Endothelial cell of umbilical vein (primary cell): Measurements from ENCODE around the gene PRR14. TPM values are rescaled to one million over a fixed set of nuclear protein-coding genes. Genes with fewer than 3 reads are reported as not detected.

ENCODE experiments used
- BruUV-seq: library from RNA; stranded (reverse); fragments of 400-500 nt; replicated peaks from 2 replicates; lab custom pipeline; 2021; lab: Mats Ljungman, UMichigan
- CTCF ChIA-PET: fragments of 300-600, 350-600 bp; sonication (Branson Sonifier 250); formaldehyde crosslinking; loops from one replicate; lab custom pipeline; 2021; ENCODE audit warnings: antibody characterized with exemption, inconsistent platforms; lab: Charles Lee
- POLR2A ChIA-PET: fragments of 300-600, 350-600 bp; sonication (Branson Sonifier 250); formaldehyde crosslinking; loops from one replicate; lab custom pipeline; 2021; ENCODE audit warnings: antibody characterized with exemption, inconsistent platforms; lab: Charles Lee
- DNase-seq: peaks from one replicate; pipeline ENCODE4 v3.0.0-alpha.2; 2011; ENCODE audit warnings: low read depth, low spot score
- FAIRE-seq: peaks from 2 replicates; lab custom pipeline; 2011; peaks lifted over from hg19 to GRCh38; lab: Jason Lieb, UNC
- H2AFZ ChIP-seq: 2 replicates; pipeline ENCODE4 v1.6.0; 2012; ENCODE audit warnings: low read depth, low read length, control low read depth, inconsistent platforms
- H3K27ac ChIP-seq: 2 replicates; pipeline ENCODE4 v1.5.1; 2011; ENCODE audit warnings: low read depth, mild to moderate bottlenecking, control low read depth, low read length, moderate library complexity; ENCODE audit not compliant: insufficient read depth
- H3K27me3 ChIP-seq, 2 experiments: 2 replicates each; pipeline versions ENCODE4 v1.6.0 to v1.6.1; 2011; ENCODE audit warnings: low read length in 2 of 2, mixed read lengths in 1 of 2; ENCODE audit not compliant: control insufficient read depth in 2 of 2, insufficient read depth in 2 of 2
- H3K36me3 ChIP-seq, 2 experiments: 2 replicates in 1 of 2; 3 replicates in 1 of 2; pipeline ENCODE4 v1.5.1; 2011; ENCODE audit warnings: low read length in 2 of 2, mild to moderate bottlenecking in 1 of 2, moderate library complexity in 1 of 2; ENCODE audit not compliant: control insufficient read depth in 2 of 2, insufficient read depth in 2 of 2; ENCODE audit errors: extremely low read depth in 1 of 2
- H3K4me1 ChIP-seq: 3 replicates; pipeline ENCODE4 v1.5.1; 2011; ENCODE audit warnings: mild to moderate bottlenecking, low read length; ENCODE audit not compliant: control insufficient read depth, insufficient read depth; ENCODE audit errors: extremely low read depth
- H3K4me2 ChIP-seq: 2 replicates; pipeline ENCODE4 v1.6.1; 2011; ENCODE audit warnings: low read length, control low read depth, mixed read lengths; ENCODE audit not compliant: insufficient read depth
- H3K4me3 ChIP-seq, 3 experiments: fragments of 200-600 bp in 1 of 3; sonication (generic), shearing (Covaris generic) in 1 of 3; replicated peaks in 1 of 3; 2 replicates each; pipeline ENCODE4 v1.5.1; 2011 to 2016; ENCODE audit warnings: control low read depth in 3 of 3, low read length in 3 of 3, mild to moderate bottlenecking in 2 of 3, inconsistent platforms in 1 of 3, low read depth in 1 of 3, moderate library complexity in 1 of 3; ENCODE audit not compliant: insufficient read depth in 1 of 3
- H3K79me2 ChIP-seq: 2 replicates; pipeline ENCODE4 v1.6.0; 2012; ENCODE audit warnings: low read length, inconsistent platforms; ENCODE audit not compliant: control insufficient read depth, insufficient read depth
- H3K9ac ChIP-seq: replicated peaks from 2 replicates; pipeline ENCODE3; 2011; ENCODE audit warnings: low read length, control low read depth; ENCODE audit not compliant: insufficient read depth; ENCODE audit errors: extremely low read depth
- H3K9me1 ChIP-seq: replicated peaks from 3 replicates; pipeline ENCODE4 v1.6.0; 2011; ENCODE audit warnings: mild to moderate bottlenecking, low read length; ENCODE audit not compliant: control insufficient read depth, insufficient read depth; ENCODE audit errors: extremely low read depth
- H3K9me3 ChIP-seq: replicated peaks from 2 replicates; pipeline ENCODE4 v1.5.1; 2012; ENCODE audit warnings: low read length, inconsistent platforms; ENCODE audit not compliant: control insufficient read depth, insufficient read depth
- H4K20me1 ChIP-seq: replicated peaks from 2 replicates; pipeline ENCODE3; 2011; ENCODE audit warnings: mild to moderate bottlenecking, low read length; ENCODE audit not compliant: control insufficient read depth, insufficient read depth; ENCODE audit errors: extremely low read depth
- CTCF ChIP-seq, 2 donors: IDR thresholded peaks; 1 replicate in 1 of 2; 2 replicates in 1 of 2; pipeline ENCODE4 v1.5.1; 2011; ENCODE audit warnings: low read length in 2 of 2, mild to moderate bottlenecking in 2 of 2, moderate library complexity in 2 of 2, control low read depth in 1 of 2, inconsistent platforms in 1 of 2, low read depth in 1 of 2; ENCODE audit not compliant: insufficient read depth in 1 of 2; ENCODE audit errors: extremely low read depth in 1 of 2
- EZH2 ChIP-seq: IDR thresholded peaks from 2 replicates; pipeline ENCODE4 v1.6.1; 2012; ENCODE audit warnings: borderline replicate concordance, low read depth, mild to moderate bottlenecking, moderate library complexity, low read length, inconsistent platforms; ENCODE audit not compliant: severe bottlenecking
- FOS ChIP-seq: IDR thresholded peaks from 2 replicates; pipeline ENCODE4 v1.6.1; 2011; ENCODE audit warnings: mild to moderate bottlenecking, low read length, moderate library complexity, borderline replicate concordance; ENCODE audit not compliant: insufficient read depth
- GATA2 ChIP-seq: IDR thresholded peaks from 2 replicates; pipeline ENCODE4 v1.7.0; 2011; ENCODE audit warnings: low read depth, mild to moderate bottlenecking, moderate library complexity, mixed read lengths, low read length; ENCODE audit not compliant: insufficient read length, insufficient read depth
- JUN ChIP-seq: IDR thresholded peaks from 2 replicates; pipeline ENCODE4 v1.6.1; 2011; ENCODE audit warnings: borderline replicate concordance, low read depth; ENCODE audit not compliant: insufficient read length, insufficient read depth
- MYC ChIP-seq: IDR thresholded peaks from one replicate; pipeline ENCODE4 v1.6.1; 2011; ENCODE audit warnings: mild to moderate bottlenecking, low read depth, low read length
- POLR2A ChIP-seq: IDR thresholded peaks from 2 replicates; pipeline ENCODE4 v1.6.1; 2012; ENCODE audit warnings: low read depth, mild to moderate bottlenecking, control low read depth, low read length
- POLR2AphosphoS5 ChIP-seq: IDR thresholded peaks from 2 replicates; pipeline ENCODE4 v1.6.1; 2012; ENCODE audit warnings: low read depth, mild to moderate bottlenecking, control low read depth, low read length, moderate library complexity; ENCODE audit not compliant: insufficient read depth
- dilution Hi-C: fragments of 300-500 bp; cut with MboI; formaldehyde crosslinking; loops from one replicate; pipeline ENCODE4 v1.15.0; 2019; ENCODE audit warnings: low sequenced_read_pairs; ENCODE audit not compliant: extremely low pct_ligation_motif_present
- intact Hi-C: fragments of 100-400 bp; cut with micrococcal nuclease; formaldehyde crosslinking; loops from one replicate; pipeline ENCODE4 v1.10.0; 2022
- polyA plus RNA-seq, 4 experiments: library from polyadenylated mRNA; depleted of rRNA in 3 of 4; stranded (reverse) in 3 of 4; unstranded in 1 of 4; fragments of >200 nt; gene quantifications; 2 replicates each; pipeline versions ENCODE4 v1.2.1 to v1.2.3, GENCODE V29; 2011 to 2012; ENCODE audit warnings: missing spikeins in 1 of 4
- total RNA-seq: library from RNA; stranded (reverse); gene quantifications from 2 replicates; pipeline ENCODE4 v1.2.3, GENCODE V29; 2021
- TF ChIP-seq, protein P1 (sequence below): IDR thresholded peaks from 2 replicates; pipeline ENCODE4 v1.6.1; 2011; ENCODE audit not compliant: insufficient read depth, insufficient read length

Gene PRR14
- total and polyA plus RNA-seq, 2 donors (not counting 3 experiments of a cell fraction or from before 2014, with no cell fraction given) = 17.0 to 70.0 TPM

GRCh38 chr16:30675143-30675542 lies 24.4 kb downstream of the PRR14 start:
- no peak overlapping the region for H3K27ac ChIP-seq
- no peaks in the 10 kb centered on the region for H3K27me3 ChIP-seq
- H4K20me1 ChIP-seq = no peaks in the 10 kb centered on the region
- H2AFZ ChIP-seq = no peak overlapping the region
- no peaks in the 10 kb centered on the region for H3K9me1 ChIP-seq
- no TSS peak for BruUV-seq
- ChIA-PET POLR2A (no interaction called here), CTCF (interaction anchor here (1.5 kb wide), 1 partner anchor 20 kb away, joined by 8 read pairs; no protein-coding TSS in a partner anchor)
- no peak overlapping the region for H3K4me3 ChIP-seq
- no peak for DNase-seq
- TF ChIP-seq FOS (no peak), POLR2AphosphoS5 (no peak), MYC (no peak), POLR2A (no peak), JUN (no peak), GATA2 (no peak), EZH2 (no peak), CTCF (IDR thresholded peaks at IDR 0.05; ENCODE audit: extremely low read depth in 1 of 2, insufficient read depth in 1 of 2, low read depth in 1 of 2, low read length in 2 of 2) (no peak)
- TF ChIP-seq, protein P1, sequence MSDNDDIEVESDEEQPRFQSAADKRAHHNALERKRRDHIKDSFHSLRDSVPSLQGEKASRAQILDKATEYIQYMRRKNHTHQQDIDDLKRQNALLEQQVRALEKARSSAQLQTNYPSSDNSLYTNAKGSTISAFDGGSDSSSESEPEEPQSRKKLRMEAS = no peak
- peaks cover 0 to 3% of the 10 kb centered on the region in 2 experiments for H3K36me3 ChIP-seq
- intact Hi-C loops (no loop called here), dilution Hi-C loops (no loop called here)
- no peaks in the 10 kb centered on the region for H3K4me1 ChIP-seq
- H3K4me2 ChIP-seq = no peak overlapping the region
- H3K9ac ChIP-seq = no peak overlapping the region
- H3K9me3 ChIP-seq = no peaks in the 10 kb centered on the region
- H3K79me2 ChIP-seq = no peaks in the 10 kb centered on the region
- FAIRE-seq = no peak
